CD4-positive, alpha-beta T cell (primary cell): Measurements from ENCODE around the gene UBA6. TPM values are rescaled to one million over a fixed set of nuclear protein-coding genes. Genes with fewer than 3 reads are reported as not detected.

Experiments
- ATAC-seq: fragments of 200-7000 bp; cut with Tn5 transposase; one replicate; pipeline ENCODE4 v1.10.0; 2022; ENCODE audit warnings: mild to moderate bottlenecking; ENCODE audit not compliant: poor library complexity
- CTCF ChIA-PET: fragments of 350-600 bp; sonication (Branson Sonifier 250); formaldehyde crosslinking; loops from one replicate; lab custom pipeline; 2021; ENCODE audit warnings: antibody characterized with exemption, inconsistent platforms; lab: Charles Lee
- POLR2A ChIA-PET: fragments of 350-600 bp; sonication (Branson Sonifier 250); formaldehyde crosslinking; loops from one replicate; lab custom pipeline; 2021; ENCODE audit warnings: antibody characterized with exemption, inconsistent platforms; lab: Charles Lee
- DNase-seq, 14 experiments: peaks; one replicate each; pipeline ENCODE4 v3.0.0-alpha.2; 2013 to 2020; ENCODE audit warnings: mixed read lengths in 2 of 14
- H3K27ac ChIP-seq, 2 donors: one replicate each; pipeline versions ENCODE4 v1.5.1 to v1.7.0; 2013; ENCODE audit warnings: low read length in 2 of 2, low read depth in 1 of 2, mild to moderate bottlenecking in 1 of 2
- H3K27me3 ChIP-seq, 2 experiments: 1 replicate in 1 of 2; 2 replicates in 1 of 2; pipeline versions ENCODE4 v1.6.1 to v1.7.0; 2013; ENCODE audit warnings: low read length in 2 of 2, control low read depth in 1 of 2, mild to moderate bottlenecking in 1 of 2, moderate library complexity in 1 of 2; ENCODE audit not compliant: insufficient read depth in 2 of 2, control insufficient read depth in 1 of 2
- H3K36me3 ChIP-seq: one replicate; pipeline ENCODE4 v1.6.1; 2013; ENCODE audit warnings: low read length, control low read depth; ENCODE audit not compliant: insufficient read depth
- H3K4me1 ChIP-seq: one replicate; pipeline ENCODE4 v1.6.1; 2013; ENCODE audit warnings: low read length, control low read depth; ENCODE audit not compliant: insufficient read depth
- H3K4me3 ChIP-seq: one replicate; pipeline ENCODE4 v1.5.1; 2013; ENCODE audit warnings: mild to moderate bottlenecking, low read length, moderate library complexity
- H3K9me3 ChIP-seq, 2 experiments: 1 replicate in 1 of 2; 2 replicates in 1 of 2; pipeline versions ENCODE4 v1.6.1 to v1.7.0; 2013; ENCODE audit warnings: low read length in 2 of 2, mild to moderate bottlenecking in 2 of 2, control low read depth in 1 of 2, moderate library complexity in 1 of 2; ENCODE audit not compliant: control insufficient read depth in 1 of 2, insufficient read depth in 1 of 2
- H3K27ac Mint-ChIP-seq: one replicate; pipeline ENCODE4 v1.8.0; 2020; ENCODE audit warnings: mixed read lengths
- H3K27me3 Mint-ChIP-seq: one replicate; pipeline ENCODE4 v1.8.0; 2021; ENCODE audit warnings: mixed read lengths
- H3K36me3 Mint-ChIP-seq: one replicate; pipeline ENCODE4 v1.8.0; 2021; ENCODE audit warnings: low read depth, mixed read lengths
- H3K4me1 Mint-ChIP-seq: one replicate; pipeline ENCODE4 v1.8.0; 2021; ENCODE audit warnings: low read depth, mixed read lengths
- H3K4me3 Mint-ChIP-seq: one replicate; pipeline ENCODE4 v1.8.0; 2020; ENCODE audit warnings: mild to moderate bottlenecking, mixed read lengths
- H3K9me3 Mint-ChIP-seq: one replicate; pipeline ENCODE4 v1.8.0; 2020; ENCODE audit warnings: mixed read lengths
- CTCF ChIP-seq: fragments of 200-600 bp; IDR thresholded peaks from one replicate; pipeline ENCODE4 v1.8.0; 2022; ENCODE audit warnings: antibody characterized with exemption, mild to moderate bottlenecking
- intact Hi-C, 2 experiments: fragments of 100-400 bp; cut with DNase I in 1 of 2; cut with micrococcal nuclease in 1 of 2; formaldehyde crosslinking; loops; one replicate each; pipeline versions ENCODE4 v1.15.1 to v1.9.0; 2023 to 2025; cut with DNase I, micrococcal nuclease
- total RNA-seq, 174 experiments: library from RNA in 2 of 174; stranded (reverse) in 2 of 174; gene quantifications; one replicate each; pipeline ENCODE4 v1.2.3 and lab custom pipeline; 2021 to 2026

UBA6 gene
- total RNA-seq, 2 experiments from 2014 or later: 33.4 to 45.5 TPM

- H3K36me3 ChIP-seq: no peaks in the 10 kb centered on the region
- no peaks in the 10 kb centered on the region for H3K36me3 Mint-ChIP-seq
- H3K9me3 Mint-ChIP-seq: no peaks in the 10 kb centered on the region
- no peak overlapping the region for H3K4me3 Mint-ChIP-seq
- no peaks in the 10 kb centered on the region for H3K27me3 Mint-ChIP-seq
- H3K4me1 Mint-ChIP-seq: peaks cover 32% of the 10 kb centered on the region
- H3K9me3 ChIP-seq: no peaks in the 10 kb centered on the region
- no peak overlapping the region for H3K27ac Mint-ChIP-seq
- no peaks in the 10 kb centered on the region for H3K4me1 ChIP-seq
- intact Hi-C loops: no loop called here
- H3K4me3 ChIP-seq: no peak overlapping the region
- ChIA-PET POLR2A (interaction anchor here (0.6 to 1.5 kb wide), 3 partner anchors 12 to 32 kb away, joined by 4 to 6 read pairs (median 4); partner anchors contain the start of gene CENPC), CTCF (no interaction called here)
- no peak for TF ChIP-seq CTCF
- no peaks in the 10 kb centered on the region for H3K27me3 ChIP-seq
- ATAC-seq (no peak), DNase-seq (no peak)
- H3K27ac ChIP-seq: no peak overlapping the region
These were observed 132.1 kb downstream of the UBA6 start for GRCh38 chr4:67568820-67569219.

DNA sequence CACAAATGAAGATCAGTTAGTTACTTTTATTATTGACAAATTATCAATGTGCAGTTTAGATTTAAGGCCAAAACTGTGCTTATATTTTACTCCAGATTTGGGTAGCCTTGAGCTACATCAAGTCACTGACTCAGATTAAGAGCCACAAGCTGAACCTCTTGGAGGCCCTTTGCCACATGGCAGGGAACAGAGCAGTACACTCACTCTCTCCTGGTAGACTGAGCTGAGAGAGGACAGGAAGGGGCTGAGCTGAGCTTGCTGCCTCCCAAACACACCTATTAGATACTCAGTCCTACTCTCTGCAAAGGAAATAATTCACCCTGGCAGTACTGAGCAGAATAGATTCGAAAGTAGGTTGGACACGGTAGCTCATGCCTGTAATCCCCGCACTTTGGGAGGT is 134.6 kb downstream of the UBA6 start:
- POLR2A ChIA-PET: interaction anchor here (1.0 kb wide), 1 partner anchor 11 kb away, joined by 3 read pairs; no protein-coding TSS in a partner anchor
- no peak overlapping the region for H3K27ac Mint-ChIP-seq
- Histone ChIP-seq H3K36me3 (no peaks in the 10 kb centered on the region), H3K4me1 (no peaks in the 10 kb centered on the region), H3K9me3 (no peaks in the 10 kb centered on the region), H3K27ac (no peak overlapping the region), H3K4me3 (no peak overlapping the region), H3K27me3 (no peaks in the 10 kb centered on the region)
- no peak for DNase-seq
- intact Hi-C loops: no loop called here
- H3K36me3 Mint-ChIP-seq: no peaks in the 10 kb centered on the region
- H3K4me1 Mint-ChIP-seq: peaks cover 16% of the 10 kb centered on the region
- CTCF ChIA-PET: no interaction called here
- no peaks in the 10 kb centered on the region for H3K9me3 Mint-ChIP-seq
- no peak for ATAC-seq
- TF ChIP-seq CTCF: no peak
- no peaks in the 10 kb centered on the region for H3K27me3 Mint-ChIP-seq
- no peak overlapping the region for H3K4me3 Mint-ChIP-seq

DNA sequence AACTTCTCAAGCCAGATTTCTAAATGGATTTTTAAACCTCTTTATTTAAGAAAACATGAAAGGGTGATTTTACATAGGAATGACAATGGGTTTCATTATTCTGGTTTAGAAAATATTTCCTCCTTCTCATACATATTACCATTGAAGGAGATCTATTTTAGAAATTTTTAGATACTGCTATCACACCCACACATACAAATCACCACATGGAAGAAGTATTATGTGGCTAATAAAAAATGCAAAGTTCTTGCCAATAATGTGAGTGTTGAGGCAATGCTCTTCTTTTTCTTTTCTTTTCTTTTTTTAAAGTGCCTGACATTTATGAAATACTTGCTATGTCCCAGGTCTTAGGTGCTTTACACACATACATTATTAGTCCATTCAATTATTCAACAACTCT is 135.7 kb downstream of the UBA6 start:
- ChIA-PET POLR2A (no interaction called here), CTCF (no interaction called here)
- H3K4me3 Mint-ChIP-seq: no peak overlapping the region
- Histone ChIP-seq H3K4me3 (no peak overlapping the region), H3K4me1 (no peaks in the 10 kb centered on the region), H3K36me3 (no peaks in the 10 kb centered on the region), H3K27me3 (no peaks in the 10 kb centered on the region), H3K9me3 (no peaks in the 10 kb centered on the region), H3K27ac (no peak overlapping the region)
- H3K27ac Mint-ChIP-seq: no peak overlapping the region
- intact Hi-C loops: no loop called here
- H3K36me3 Mint-ChIP-seq: no peaks in the 10 kb centered on the region
- TF ChIP-seq CTCF: no peak
- H3K27me3 Mint-ChIP-seq: no peaks in the 10 kb centered on the region
- H3K4me1 Mint-ChIP-seq: peaks cover 25% of the 10 kb centered on the region
- H3K9me3 Mint-ChIP-seq: no peaks in the 10 kb centered on the region
- no peak for ATAC-seq
- no peak for DNase-seq

Other genes starting within 250 kb of the UBA6 start
- gene CENPC, start 155.7 kb downstream of the UBA6 start, total RNA-seq: 100 to 1,000 TPM; 115 to 116 TPM
- gene STAP1, start 142.4 kb downstream of the UBA6 start, total RNA-seq: 1 to 10 TPM; 2.7 to 3.6 TPM
- gene GNRHR, start 53.2 kb upstream of the UBA6 start, total RNA-seq: not detected
- not detected for gene TMPRSS11D, start 182.8 kb upstream of the UBA6 start, total RNA-seq